SK-N-MC (cell line): Measurements from ENCODE around the gene CNPY1.

Source experiments
- EZH2 ChIP-seq: fragments of 200-600 bp; sonication (generic); IDR thresholded peaks from one replicate; pipeline ENCODE4 v1.6.1; 2017; ENCODE audit warnings: antibody characterized with exemption
- POLR2AphosphoS5 ChIP-seq: IDR thresholded peaks from 2 replicates; pipeline ENCODE4 v1.6.1; 2012; ENCODE audit warnings: mild to moderate bottlenecking, low read depth, low read length, borderline replicate concordance

GRCh38 chr7:155578016-155578415 is 31.7 kb upstream of the CNPY1 start:
- TF ChIP-seq EZH2 (no peak), POLR2AphosphoS5 (no peak)
